ENCODE results near the gene WDR27. TPM values are rescaled to one million over a fixed set of nuclear protein-coding genes. Genes with fewer than 3 reads are reported as not detected.
A peak's percentile ranks its signal among the peaks of the same experiment; 100 is the strongest.

WDR27 gene
- total RNA-seq, 1 donor from 2014 or later: 92.7 TPM

DNA sequence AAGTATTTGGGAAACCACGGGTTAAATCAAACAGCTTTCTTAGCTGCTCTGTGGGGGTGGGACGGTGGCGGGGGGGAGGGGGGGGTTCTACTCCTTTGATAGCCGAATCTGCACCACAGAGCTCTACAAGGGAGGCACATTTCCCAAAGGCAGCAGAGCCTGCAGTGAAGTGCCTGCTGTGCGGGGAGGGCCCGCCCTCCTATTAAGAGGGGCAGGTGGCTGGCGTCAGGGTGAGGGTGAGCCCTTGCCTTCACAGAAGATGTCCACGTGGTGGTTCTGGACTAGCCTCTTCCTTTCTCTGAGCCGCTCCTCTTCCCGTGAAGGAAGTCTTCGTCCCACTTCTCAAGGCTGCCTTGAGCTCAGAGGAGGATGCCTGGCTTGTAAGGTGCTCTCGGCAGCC lies 273.3 kb downstream of the WDR27 start:
- Histone ChIP-seq H3K4me1 (peaks cover 0 to 5% of the 10 kb centered on the region in 2 donors), H3K27ac (peak overlapping the region; percentile 42 to 47)
- DNase-seq (ENCODE audit: low spot score in 2 of 2): no peak

DNA sequence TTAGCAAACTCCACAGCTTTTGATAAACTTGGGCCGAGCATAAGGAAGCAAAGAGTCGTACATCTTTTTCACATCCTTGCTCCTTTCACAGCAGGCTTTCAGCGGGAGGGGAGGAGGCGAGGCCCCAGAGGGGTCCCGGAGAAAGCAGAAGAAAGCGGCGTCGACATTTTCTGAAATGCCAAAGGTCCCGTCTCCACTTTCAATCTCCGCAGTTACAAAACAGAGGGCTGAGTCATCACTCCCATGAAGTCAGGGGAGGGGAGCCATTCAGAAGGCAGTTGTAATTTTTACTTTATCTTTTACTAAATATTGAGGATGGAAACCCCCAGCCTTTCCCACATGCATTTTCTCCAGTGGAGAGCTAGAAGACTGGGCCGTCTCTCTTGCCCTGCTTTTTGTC lies 274.0 kb downstream of the WDR27 start:
- intact Hi-C loops (cut with DNase I): no loop called here
- Histone ChIP-seq H3K4me3 (peak overlapping the region in 1 of 2 donors; percentile 41), H3K27me3 (no peaks in the 10 kb centered on the region)

More for the DNA sequence above, 273.3 kb downstream of the WDR27 start:
- TF ChIP-seq, protein P1, sequence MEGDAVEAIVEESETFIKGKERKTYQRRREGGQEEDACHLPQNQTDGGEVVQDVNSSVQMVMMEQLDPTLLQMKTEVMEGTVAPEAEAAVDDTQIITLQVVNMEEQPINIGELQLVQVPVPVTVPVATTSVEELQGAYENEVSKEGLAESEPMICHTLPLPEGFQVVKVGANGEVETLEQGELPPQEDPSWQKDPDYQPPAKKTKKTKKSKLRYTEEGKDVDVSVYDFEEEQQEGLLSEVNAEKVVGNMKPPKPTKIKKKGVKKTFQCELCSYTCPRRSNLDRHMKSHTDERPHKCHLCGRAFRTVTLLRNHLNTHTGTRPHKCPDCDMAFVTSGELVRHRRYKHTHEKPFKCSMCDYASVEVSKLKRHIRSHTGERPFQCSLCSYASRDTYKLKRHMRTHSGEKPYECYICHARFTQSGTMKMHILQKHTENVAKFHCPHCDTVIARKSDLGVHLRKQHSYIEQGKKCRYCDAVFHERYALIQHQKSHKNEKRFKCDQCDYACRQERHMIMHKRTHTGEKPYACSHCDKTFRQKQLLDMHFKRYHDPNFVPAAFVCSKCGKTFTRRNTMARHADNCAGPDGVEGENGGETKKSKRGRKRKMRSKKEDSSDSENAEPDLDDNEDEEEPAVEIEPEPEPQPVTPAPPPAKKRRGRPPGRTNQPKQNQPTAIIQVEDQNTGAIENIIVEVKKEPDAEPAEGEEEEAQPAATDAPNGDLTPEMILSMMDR (IDR thresholded peaks at IDR 0.05): no peak
- Histone ChIP-seq H3K4me3 (no peak overlapping the region), H3K27me3 (no peaks in the 10 kb centered on the region), H3K36me3 (no peaks in the 10 kb centered on the region), H3K9me3 (peaks cover 6 to 32% of the 10 kb centered on the region in 2 donors)
- intact Hi-C loops (cut with DNase I): no loop called here

DNA sequence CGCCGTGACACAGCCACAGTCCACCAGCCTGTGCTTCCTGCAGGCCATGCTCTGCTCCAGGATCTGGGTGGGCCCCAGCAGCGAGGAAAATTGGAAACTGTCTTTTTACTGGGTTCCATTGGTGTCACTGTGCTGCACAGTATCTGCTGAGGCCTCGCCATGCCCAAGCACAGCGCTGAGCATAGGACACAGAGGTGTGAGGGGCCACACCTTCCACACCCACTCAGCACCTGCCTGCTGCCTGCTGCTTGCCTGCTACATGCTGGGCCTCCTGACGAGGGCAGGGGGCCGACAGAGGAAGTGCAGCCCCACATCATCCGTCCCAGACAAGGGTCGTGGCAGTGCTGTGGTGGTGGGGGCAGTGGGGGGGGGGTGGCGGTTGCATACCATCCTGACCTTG lies 275.2 kb downstream of the WDR27 start:
- H3K9me3 ChIP-seq: peaks cover 0 to 16% of the 10 kb centered on the region in 2 donors
- no peak for DNase-seq (ENCODE audit: low spot score in 2 of 2)
- H3K27ac ChIP-seq: no peak overlapping the region
- H3K27me3 ChIP-seq: no peaks in the 10 kb centered on the region
- intact Hi-C loops (cut with DNase I): no loop called here
- TF ChIP-seq, protein P1 (IDR thresholded peaks at IDR 0.05): no peak
- H3K4me3 ChIP-seq: no peak overlapping the region
- H3K4me1 ChIP-seq: peaks cover 0 to 5% of the 10 kb centered on the region in 2 donors
- no peaks in the 10 kb centered on the region for H3K36me3 ChIP-seq

More for the DNA sequence above, 274.0 kb downstream of the WDR27 start:
- Histone ChIP-seq H3K4me1 (peaks cover 0 to 5% of the 10 kb centered on the region in 2 donors), H3K36me3 (no peaks in the 10 kb centered on the region), H3K9me3 (peaks cover 6 to 29% of the 10 kb centered on the region in 2 donors), H3K27ac (peak overlapping the region; percentile 42 to 47)
- DNase-seq (ENCODE audit: low spot score in 2 of 2): peak in 1 of 2 donors; percentile 62
- TF ChIP-seq, protein P1 (IDR thresholded peaks at IDR 0.05): no peak

DNA sequence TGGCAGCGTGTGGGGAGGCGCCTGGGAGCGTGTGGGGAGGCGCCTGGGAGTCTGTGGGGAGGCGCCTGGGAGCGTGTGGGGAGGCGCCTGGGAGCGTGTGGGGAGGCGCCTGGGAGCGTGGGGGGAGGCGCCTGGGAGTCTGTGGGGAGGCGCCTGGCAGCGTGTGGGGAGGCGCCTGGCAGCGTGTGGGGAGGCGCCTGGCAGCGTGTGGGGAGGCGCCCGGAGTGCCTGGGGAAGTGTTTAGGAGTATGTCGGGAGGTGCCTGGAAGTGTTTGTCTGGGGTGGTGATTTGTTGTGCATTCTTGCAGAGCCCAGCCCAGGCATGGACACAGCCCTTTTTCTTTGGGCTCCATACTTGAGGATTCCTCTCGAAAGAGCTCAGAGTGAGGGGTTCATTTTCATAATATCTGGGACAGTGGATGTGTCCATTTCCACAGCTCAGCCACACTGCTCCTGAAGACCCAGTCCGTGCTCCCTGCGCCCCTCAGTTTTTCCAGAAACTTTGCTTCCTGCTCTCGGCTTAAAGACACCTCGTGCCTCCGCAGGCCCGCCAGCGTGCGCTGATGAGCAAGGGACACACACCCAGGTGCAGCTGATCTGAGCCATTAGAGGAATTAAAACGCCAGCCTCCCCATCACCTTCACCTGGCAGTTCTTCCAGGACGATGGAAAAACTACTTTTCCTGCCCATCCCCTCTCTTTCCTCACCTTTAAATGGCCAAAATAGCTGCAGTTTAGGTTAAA lies 276.0 kb downstream of the WDR27 start:
- Histone ChIP-seq H3K4me3 (no peak overlapping the region), H3K27me3 (no peaks in the 10 kb centered on the region), H3K36me3 (no peaks in the 10 kb centered on the region), H3K27ac (no peak overlapping the region), H3K9me3 (peaks cover 0 to 8% of the 10 kb centered on the region in 2 donors), H3K4me1 (peaks cover 0 to 5% of the 10 kb centered on the region in 2 donors)
- no peak for DNase-seq (ENCODE audit: low spot score in 2 of 2)
- TF ChIP-seq, protein P1 (IDR thresholded peaks at IDR 0.05): no peak
- intact Hi-C loops (cut with DNase I): no loop called here

DNA sequence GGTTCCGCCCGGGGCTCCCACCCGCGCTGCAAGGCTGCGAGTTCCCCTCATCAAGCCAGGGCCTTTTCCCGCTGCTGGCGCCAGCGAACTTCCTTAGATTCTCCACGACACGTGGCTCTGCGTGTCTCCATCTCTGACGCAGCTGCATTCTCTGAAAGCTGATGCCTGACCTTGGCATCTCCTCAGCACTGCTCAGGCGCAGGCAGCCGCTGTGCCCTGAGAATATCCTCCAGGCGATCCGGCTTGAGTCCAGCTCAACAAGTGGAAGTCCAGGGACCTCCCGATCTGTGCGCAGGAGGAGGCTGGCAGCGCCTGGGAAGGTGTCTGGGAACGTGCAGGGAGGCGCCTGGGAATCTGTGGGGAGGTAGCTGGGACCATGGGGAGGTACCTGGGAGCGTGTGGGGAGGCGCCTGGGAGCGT lies 277.0 kb downstream of the WDR27 start:
- no peaks in the 10 kb centered on the region for H3K9me3 ChIP-seq
- H3K36me3 ChIP-seq: no peaks in the 10 kb centered on the region
- no peak overlapping the region for H3K27ac ChIP-seq
- intact Hi-C loops (cut with DNase I): no loop called here
- DNase-seq (ENCODE audit: low spot score in 2 of 2): no peak
- peak overlapping the region in 1 of 2 donors; percentile 4 for H3K4me3 ChIP-seq
- H3K27me3 ChIP-seq: no peaks in the 10 kb centered on the region
- TF ChIP-seq, protein P1 (IDR thresholded peaks at IDR 0.05): no peak
- H3K4me1 ChIP-seq: peaks cover 0 to 5% of the 10 kb centered on the region in 2 donors
